OCI-LY7 (cell line): Measurements from ENCODE around the gene SLC8B1.

Source experiments
- CTCF ChIP-seq: fragments of 200-600 bp; sonication (generic); conservative IDR thresholded peaks from 2 replicates; pipeline ENCODE4 v1.5.1; 2014; ENCODE audit warnings: mild to moderate bottlenecking, antibody characterized with exemption, low read length, moderate library complexity, mixed read lengths
- EZH2phosphoT487 ChIP-seq: fragments of 200-600 bp; sonication (generic); IDR thresholded peaks from 2 replicates; pipeline ENCODE4 v1.6.1; 2018; ENCODE audit warnings: low read depth, borderline replicate concordance, mild to moderate bottlenecking, mixed run types, antibody characterized with exemption, low read length, moderate library complexity, mixed read lengths

GRCh38 chr12:113292547-113292946 is 42.4 kb downstream of the SLC8B1 start:
- TF ChIP-seq CTCF (no peak), EZH2phosphoT487 (no peak)
